ENCODE results near the gene COX17. TPM values are rescaled to one million over a fixed set of nuclear protein-coding genes. Genes with fewer than 3 reads are reported as not detected.

The COX17 gene
- total and polyA plus RNA-seq, 9 of the 15 experiments (the other 6 are each of a cell fraction or from before 2014, with no cell fraction given): 29.1 to 167 (median 60.6) TPM

DNA sequence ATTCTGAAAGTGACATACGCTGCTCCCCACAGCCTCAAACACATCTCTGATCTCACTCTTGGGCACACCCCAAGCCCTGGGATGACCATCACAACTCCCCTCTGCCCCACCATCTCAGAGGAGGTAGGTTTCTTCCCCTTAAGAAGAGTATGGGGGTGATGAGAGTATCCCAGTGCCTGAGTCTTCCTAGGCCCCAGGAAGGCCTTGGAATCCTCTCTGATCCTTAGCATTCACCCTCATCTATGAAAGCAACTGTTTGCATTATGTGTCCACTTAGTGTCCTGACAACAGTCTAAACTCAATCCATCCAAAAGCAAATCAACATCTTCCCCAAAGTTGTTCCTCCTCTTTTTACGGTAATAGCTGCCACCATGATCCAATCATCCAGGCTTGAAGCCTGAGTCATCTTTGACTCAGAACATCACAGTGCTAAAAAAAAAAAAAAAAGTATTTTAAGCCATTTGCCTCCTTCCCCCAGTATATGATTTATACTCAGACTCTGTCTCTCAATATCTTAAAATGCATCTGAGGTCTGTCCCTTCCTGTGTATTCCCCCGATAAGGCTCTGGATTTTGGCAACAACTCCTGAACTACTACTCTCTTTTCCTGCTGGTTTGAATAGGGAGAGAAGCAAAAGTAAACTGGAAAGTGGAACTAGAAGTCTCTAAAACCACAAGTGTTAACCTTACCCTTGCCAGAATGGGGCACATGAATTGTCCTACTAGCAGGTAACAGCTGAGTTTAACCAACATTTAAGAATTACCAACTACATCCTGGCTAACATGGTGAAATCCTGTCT is 39.3 kb downstream of the COX17 start (continued):
- TF ChIP-seq, protein P1, sequence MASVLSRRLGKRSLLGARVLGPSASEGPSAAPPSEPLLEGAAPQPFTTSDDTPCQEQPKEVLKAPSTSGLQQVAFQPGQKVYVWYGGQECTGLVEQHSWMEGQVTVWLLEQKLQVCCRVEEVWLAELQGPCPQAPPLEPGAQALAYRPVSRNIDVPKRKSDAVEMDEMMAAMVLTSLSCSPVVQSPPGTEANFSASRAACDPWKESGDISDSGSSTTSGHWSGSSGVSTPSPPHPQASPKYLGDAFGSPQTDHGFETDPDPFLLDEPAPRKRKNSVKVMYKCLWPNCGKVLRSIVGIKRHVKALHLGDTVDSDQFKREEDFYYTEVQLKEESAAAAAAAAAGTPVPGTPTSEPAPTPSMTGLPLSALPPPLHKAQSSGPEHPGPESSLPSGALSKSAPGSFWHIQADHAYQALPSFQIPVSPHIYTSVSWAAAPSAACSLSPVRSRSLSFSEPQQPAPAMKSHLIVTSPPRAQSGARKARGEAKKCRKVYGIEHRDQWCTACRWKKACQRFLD (CRISPR knock-in tag; IDR thresholded peaks at IDR 0.05): peak; percentile 73
- TF ChIP-seq, protein P2, sequence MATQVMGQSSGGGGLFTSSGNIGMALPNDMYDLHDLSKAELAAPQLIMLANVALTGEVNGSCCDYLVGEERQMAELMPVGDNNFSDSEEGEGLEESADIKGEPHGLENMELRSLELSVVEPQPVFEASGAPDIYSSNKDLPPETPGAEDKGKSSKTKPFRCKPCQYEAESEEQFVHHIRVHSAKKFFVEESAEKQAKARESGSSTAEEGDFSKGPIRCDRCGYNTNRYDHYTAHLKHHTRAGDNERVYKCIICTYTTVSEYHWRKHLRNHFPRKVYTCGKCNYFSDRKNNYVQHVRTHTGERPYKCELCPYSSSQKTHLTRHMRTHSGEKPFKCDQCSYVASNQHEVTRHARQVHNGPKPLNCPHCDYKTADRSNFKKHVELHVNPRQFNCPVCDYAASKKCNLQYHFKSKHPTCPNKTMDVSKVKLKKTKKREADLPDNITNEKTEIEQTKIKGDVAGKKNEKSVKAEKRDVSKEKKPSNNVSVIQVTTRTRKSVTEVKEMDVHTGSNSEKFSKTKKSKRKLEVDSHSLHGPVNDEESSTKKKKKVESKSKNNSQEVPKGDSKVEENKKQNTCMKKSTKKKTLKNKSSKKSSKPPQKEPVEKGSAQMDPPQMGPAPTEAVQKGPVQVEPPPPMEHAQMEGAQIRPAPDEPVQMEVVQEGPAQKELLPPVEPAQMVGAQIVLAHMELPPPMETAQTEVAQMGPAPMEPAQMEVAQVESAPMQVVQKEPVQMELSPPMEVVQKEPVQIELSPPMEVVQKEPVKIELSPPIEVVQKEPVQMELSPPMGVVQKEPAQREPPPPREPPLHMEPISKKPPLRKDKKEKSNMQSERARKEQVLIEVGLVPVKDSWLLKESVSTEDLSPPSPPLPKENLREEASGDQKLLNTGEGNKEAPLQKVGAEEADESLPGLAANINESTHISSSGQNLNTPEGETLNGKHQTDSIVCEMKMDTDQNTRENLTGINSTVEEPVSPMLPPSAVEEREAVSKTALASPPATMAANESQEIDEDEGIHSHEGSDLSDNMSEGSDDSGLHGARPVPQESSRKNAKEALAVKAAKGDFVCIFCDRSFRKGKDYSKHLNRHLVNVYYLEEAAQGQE (IDR thresholded peaks at IDR 0.05; ENCODE audit: borderline replicate concordance): no peak
- TF ChIP-seq, protein P2 (CRISPR knock-in tag; IDR thresholded peaks at IDR 0.05; ENCODE audit: low read depth): no peak
- peak; percentile 33; the same call in 1 of the 2 replicates for TF ChIP-seq MAFG (tag; conservative IDR thresholded peaks at IDR 0.05)
- TF ChIP-seq, protein P3, sequence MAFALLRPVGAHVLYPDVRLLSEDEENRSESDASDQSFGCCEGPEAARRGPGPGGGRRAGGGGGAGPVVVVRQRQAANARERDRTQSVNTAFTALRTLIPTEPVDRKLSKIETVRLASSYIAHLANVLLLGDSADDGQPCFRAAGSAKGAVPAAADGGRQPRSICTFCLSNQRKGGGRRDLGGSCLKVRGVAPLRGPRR (CRISPR knock-in tag; IDR thresholded peaks at IDR 0.05): no peak
- peak; percentile 22; the same call in 1 of the 2 replicates for TF ChIP-seq CTBP1 (IDR thresholded peaks at IDR 0.05; ENCODE audit: borderline replicate concordance)
- no peak for TF ChIP-seq SIN3A (IDR thresholded peaks at IDR 0.05; ENCODE audit: borderline replicate concordance in 2 of 2, control insufficient read depth in 1 of 2, low read depth in 2 of 2, low read length in 2 of 2)
- 0 out of 2 replicates have a peak, but pooled peaks have one; percentile 39 for TF ChIP-seq ZNF76 (CRISPR knock-in tag; IDR thresholded peaks at IDR 0.05; ENCODE audit: borderline replicate concordance)
